ENCODE results near the gene MRPL23. TPM values are rescaled to one million over a fixed set of nuclear protein-coding genes. Genes with fewer than 3 reads are reported as not detected.

The MRPL23 gene
- total and polyA plus RNA-seq, 2 of the 8 experiments (the other 6 are each of a cell fraction or from before 2014, with no cell fraction given) = 86.4 to 244 TPM

DNA sequence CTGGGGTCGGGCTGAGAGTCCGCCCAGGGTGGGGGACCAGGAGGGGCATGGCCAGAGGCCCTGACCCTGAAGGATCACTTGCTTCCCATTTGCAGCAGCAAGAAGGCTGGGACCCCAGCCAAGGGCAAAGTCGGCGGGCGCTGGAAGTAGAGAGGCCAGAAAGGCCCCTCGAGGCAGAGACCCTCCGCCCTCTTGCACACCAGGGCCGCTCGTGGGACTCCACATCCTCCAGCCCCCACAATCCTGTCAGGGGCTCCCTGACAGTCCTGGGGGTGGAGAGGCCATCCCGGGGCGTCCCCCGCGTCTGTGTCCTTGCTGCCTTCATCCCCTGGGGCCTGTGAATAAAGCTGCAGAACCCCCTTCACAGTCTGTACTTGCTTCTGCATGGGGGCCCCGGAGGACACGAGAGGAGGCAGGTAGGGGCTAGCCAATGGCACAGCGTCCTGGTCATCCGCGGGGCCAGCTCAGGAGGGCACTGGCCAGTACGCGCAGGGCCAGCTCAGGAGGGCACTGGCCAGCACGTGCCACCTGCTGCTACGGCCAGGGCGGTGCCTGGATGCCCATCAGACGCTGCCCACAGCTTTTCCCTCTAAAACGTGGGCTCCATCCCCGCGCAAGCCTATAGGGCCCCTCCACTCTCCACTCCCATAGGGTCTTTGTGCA lies 8.7 kb upstream of the MRPL23 start:
- no peak overlapping the region; the same call in 1 of the 2 replicates for H4K8ac ChIP-seq (ENCODE audit: extremely low read depth, insufficient read depth, low read length)
- no peaks in the 10 kb centered on the region for H3K9me3 ChIP-seq (ENCODE audit: insufficient read depth in 2 of 2, low read depth in 1 of 2, low read length in 1 of 2)

More for the DNA sequence above, 8.7 kb upstream of the MRPL23 start:
- Histone ChIP-seq H2AK5ac (ENCODE audit: low read depth, low read length) (no peak overlapping the region), H2AFZ (ENCODE audit: low read length) (no peak overlapping the region), H3K79me2 (ENCODE audit: control insufficient read depth in 1 of 2, insufficient read depth in 2 of 2, low read length in 2 of 2) (no peaks in the 10 kb centered on the region), H2BK12ac (ENCODE audit: low read depth, low read length) (no peak overlapping the region), H3K18ac (ENCODE audit: extremely low read depth, low read length) (no peak overlapping the region), H3K4ac (replicated peaks; ENCODE audit: insufficient read length, low read depth, low read length) (no peak overlapping the region), H3K79me1 (ENCODE audit: low read depth, low read length) (no peaks in the 10 kb centered on the region), H4K20me1 (replicated peaks in 1 of 2; ENCODE audit: control insufficient read depth in 1 of 2, insufficient read depth in 2 of 2, low read length in 2 of 2) (no peaks in the 10 kb centered on the region), H2BK15ac (ENCODE audit: low read length) (no peak overlapping the region), H3K4me1 (replicated peaks in 1 of 4; ENCODE audit: control insufficient read depth in 3 of 4, insufficient read depth in 4 of 4, low read length in 3 of 4) (peaks cover 0 to 7% (median 0%) of the 10 kb centered on the region in 4 experiments; a peak in 2 of 7 replicates), H3K27me3 (replicated peaks in 1 of 4; ENCODE audit: control insufficient read depth in 3 of 4, extremely low read depth in 1 of 4, insufficient read depth in 3 of 4, low read length in 3 of 4) (no peaks in the 10 kb centered on the region), H4K91ac (replicated peaks; ENCODE audit: insufficient read length, low read length) (no peak overlapping the region), H3K4me3 (ENCODE audit: extremely low read depth in 1 of 4, insufficient read depth in 2 of 4, low read depth in 3 of 4, low read length in 4 of 4) (no peak overlapping the region), H3K9ac (replicated peaks in 1 of 4; ENCODE audit: extremely low read depth in 1 of 4, low read depth in 3 of 4, low read length in 3 of 4) (no peak overlapping the region), H3K27ac (ENCODE audit: low read depth, low read length) (no peak overlapping the region), H2BK120ac (replicated peaks; ENCODE audit: low read depth, low read length) (no peak overlapping the region), H2BK20ac (ENCODE audit: low read length) (no peak overlapping the region), H3K14ac (ENCODE audit: insufficient read length) (no peak overlapping the region), H2BK5ac (ENCODE audit: low read depth, low read length) (no peak overlapping the region), H3K23ac (ENCODE audit: insufficient read length) (no peak overlapping the region), H3K4me2 (ENCODE audit: insufficient read depth in 1 of 2, low read depth in 2 of 2, low read length in 2 of 2) (no peak overlapping the region), H4K5ac (ENCODE audit: insufficient read length, low read depth, low read length) (no peak overlapping the region), H3K36me3 (ENCODE audit: control insufficient read depth in 2 of 4, insufficient read depth in 4 of 4, low read length in 3 of 4) (no peaks in the 10 kb centered on the region), H3K56ac (replicated peaks; ENCODE audit: insufficient read length, low read depth, low read length) (no peak overlapping the region), H3K23me2 (ENCODE audit: low read depth, low read length) (peaks cover 2% of the 10 kb centered on the region; the same call in 1 of the 2 replicates)
- CTCF ChIA-PET (ENCODE audit: partially characterized antibody) = interaction anchor here (0.6 to 1.8 kb wide), 9 partner anchors 16 to 213 kb away, joined by 3 to 5 read pairs (median 4); no protein-coding TSS in a partner anchor
- DNase-seq (ENCODE audit: low read depth in 1 of 2, low spot score in 2 of 2) = peak in 1 of 2 experiments; percentile 45
- POLR2A ChIA-PET (ENCODE audit: partially characterized antibody) = interaction anchor here (1.0 kb wide), 1 partner anchor 30 kb away, joined by 3 read pairs; no protein-coding TSS in a partner anchor
- FAIRE-seq = no peak
- TF ChIP-seq CEBPB (IDR thresholded peaks at IDR 0.05; ENCODE audit: low read depth, low read length) (no peak), PHF8 (conservative IDR thresholded peaks at IDR 0.05; ENCODE audit: low read depth, low read length) (no peak), NANOG (IDR thresholded peaks at IDR 0.05; ENCODE audit: insufficient read depth, low read depth, low read length, poor library complexity, severe bottlenecking) (no peak), BCL11A (IDR thresholded peaks at IDR 0.05; ENCODE audit: low read depth in 2 of 2, low read length in 2 of 2) (no peak)
- 89% methylated on average over 26 of the region's 27 CpGs; no CpG with 5 or more reads in 1 of the 2 experiments for WGBS, 2 experiments (ENCODE audit: extremely low coverage in 1 of 2, insufficient coverage in 1 of 2, insufficient read length in 1 of 2, insufficient replicate concordance in 2 of 2, low coverage in 1 of 2, low lambda C conversion rate in 2 of 2, missing lambda C conversion rate in 1 of 2)

Measured in H1 (cell line).